NCI-H526 treated with DMSO at 0.1 percent for 48 hours (cell line): ENCODE measurements around the gene MORC3.

Source experiments
- DNase-seq: peaks from one replicate; lab custom pipeline; 2025; lab: John Stamatoyannopoulos, UW

The MORC3 gene

GRCh38 chr21:36425286-36425685, 105.3 kb downstream of the MORC3 start:
- no peak for DNase-seq
